OCI-LY3 (cell line): ENCODE measurements around the gene MFSD12.

Experiments used
- EZH2phosphoT487 ChIP-seq: fragments of 200-600 bp; shearing (Covaris generic); IDR thresholded peaks from 2 replicates; pipeline ENCODE4 v1.6.1; 2018; ENCODE audit warnings: antibody characterized with exemption, mixed run types, low read depth
- TF ChIP-seq, protein P1 (sequence below): fragments of 200-600, 300-600 bp; sonication (generic); IDR thresholded peaks from 2 replicates; pipeline ENCODE4 v1.5.1; 2014; ENCODE audit warnings: antibody characterized with exemption, low read length, low read depth

DNA sequence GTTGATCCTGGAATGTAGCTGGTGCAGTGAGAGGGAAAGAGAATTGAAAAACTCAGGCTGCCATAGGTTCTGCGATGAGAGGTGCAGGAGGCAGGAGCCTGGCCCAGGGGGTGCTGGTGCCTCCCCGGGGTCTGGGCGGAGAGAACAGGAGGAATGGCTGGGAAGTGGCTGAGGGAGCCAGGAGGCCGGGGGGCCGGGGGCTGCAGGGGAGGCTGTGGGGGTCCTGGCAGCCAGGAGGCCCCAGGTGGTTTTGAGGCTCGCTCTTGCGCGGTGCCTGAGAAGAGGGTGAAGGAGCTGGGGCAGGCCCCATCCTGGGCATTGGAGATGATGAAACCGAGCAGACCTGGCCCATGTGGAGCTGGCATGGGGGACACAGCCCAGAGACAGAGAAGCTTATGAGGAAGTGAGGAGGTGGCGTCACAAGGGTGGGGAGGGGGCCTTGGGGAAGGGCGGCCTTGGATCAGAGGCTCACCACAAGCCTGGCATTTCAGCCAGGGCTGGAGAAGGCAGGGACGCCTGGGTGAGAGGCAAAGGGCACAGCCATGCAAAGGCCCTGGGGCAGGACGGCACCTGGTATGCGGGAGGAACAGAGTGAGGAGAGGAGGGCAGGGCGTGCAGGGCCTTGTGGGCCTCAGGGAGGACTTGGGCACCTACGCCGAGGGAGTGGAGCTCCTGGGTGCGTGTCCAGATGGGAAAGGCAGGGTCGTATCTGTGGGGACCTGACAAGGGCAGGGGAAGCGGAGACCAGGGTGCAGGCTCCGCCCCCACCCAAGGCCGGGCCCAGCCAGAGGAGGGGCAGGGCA lies 19.7 kb downstream of the MFSD12 start:
- TF ChIP-seq, protein P1, sequence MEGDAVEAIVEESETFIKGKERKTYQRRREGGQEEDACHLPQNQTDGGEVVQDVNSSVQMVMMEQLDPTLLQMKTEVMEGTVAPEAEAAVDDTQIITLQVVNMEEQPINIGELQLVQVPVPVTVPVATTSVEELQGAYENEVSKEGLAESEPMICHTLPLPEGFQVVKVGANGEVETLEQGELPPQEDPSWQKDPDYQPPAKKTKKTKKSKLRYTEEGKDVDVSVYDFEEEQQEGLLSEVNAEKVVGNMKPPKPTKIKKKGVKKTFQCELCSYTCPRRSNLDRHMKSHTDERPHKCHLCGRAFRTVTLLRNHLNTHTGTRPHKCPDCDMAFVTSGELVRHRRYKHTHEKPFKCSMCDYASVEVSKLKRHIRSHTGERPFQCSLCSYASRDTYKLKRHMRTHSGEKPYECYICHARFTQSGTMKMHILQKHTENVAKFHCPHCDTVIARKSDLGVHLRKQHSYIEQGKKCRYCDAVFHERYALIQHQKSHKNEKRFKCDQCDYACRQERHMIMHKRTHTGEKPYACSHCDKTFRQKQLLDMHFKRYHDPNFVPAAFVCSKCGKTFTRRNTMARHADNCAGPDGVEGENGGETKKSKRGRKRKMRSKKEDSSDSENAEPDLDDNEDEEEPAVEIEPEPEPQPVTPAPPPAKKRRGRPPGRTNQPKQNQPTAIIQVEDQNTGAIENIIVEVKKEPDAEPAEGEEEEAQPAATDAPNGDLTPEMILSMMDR = no peak
- TF ChIP-seq EZH2phosphoT487 = no peak
